GM18499 (cell line): Measurements from ENCODE around the gene SECTM1.

Experiments used
- ATAC-seq: cut with Tn5 transposase; IDR thresholded peaks from one replicate; pipeline ENCODE4 v1.9.1; 2021; ENCODE audit warnings: moderate number of reproducible peaks; ENCODE audit not compliant: insufficient read depth, unreplicated experiment

Gene SECTM1

GRCh38 chr17:82287868-82288801, 45.4 kb downstream of the SECTM1 start:
- ATAC-seq: no peak

- no peak for ATAC-seq
Observed at GRCh38 chr17:82287013-82287867, 46.3 kb downstream of the SECTM1 start.

- no peak for ATAC-seq
Observed at GRCh38 chr17:82285141-82285540, 48.4 kb downstream of the SECTM1 start.

- ATAC-seq: no peak
Observed at GRCh38 chr17:82283208-82283749, 50.3 kb downstream of the SECTM1 start.

- no peak for ATAC-seq
Observed at GRCh38 chr17:82282239-82283207, 51.0 kb downstream of the SECTM1 start.

- ATAC-seq: no peak
Observed at GRCh38 chr17:82281502-82282238, 51.9 kb downstream of the SECTM1 start.

GRCh38 chr17:82281076-82281475, 52.5 kb downstream of the SECTM1 start:
- no peak for ATAC-seq

- ATAC-seq: no peak
Observed at GRCh38 chr17:82280537-82280936, 53.0 kb downstream of the SECTM1 start.

GRCh38 chr17:82278786-82279391, 54.7 kb downstream of the SECTM1 start:
- ATAC-seq: no peak

- no peak for ATAC-seq
Observed at GRCh38 chr17:82278308-82278707, 55.3 kb downstream of the SECTM1 start.

- ATAC-seq: no peak
Observed at GRCh38 chr17:82277851-82278250, 55.7 kb downstream of the SECTM1 start.

GRCh38 chr17:82276938-82277337, 56.6 kb downstream of the SECTM1 start:
- ATAC-seq: no peak

GRCh38 chr17:82275326-82275725, 58.2 kb downstream of the SECTM1 start:
- no peak for ATAC-seq

- no peak for ATAC-seq
Observed at GRCh38 chr17:82274134-82275020, 59.2 kb downstream of the SECTM1 start.

GRCh38 chr17:82273327-82274133, 60.0 kb downstream of the SECTM1 start, which contains the start of gene CSNK1D:
Gene CSNK1D, minus strand, starts transcription at chr17:82273700. Its CDS starts 319 bp downstream, at chr17:82273381.
- no peak for ATAC-seq

GRCh38 chr17:82272495-82273326, 60.9 kb downstream of the SECTM1 start:
- no peak for ATAC-seq
